PFSK-1 (cell line): ENCODE measurements around the gene MYLIP.

Experiments used
- FOXP2 ChIP-seq: optimal IDR thresholded peaks from 2 replicates; pipeline ENCODE3; 2011; ENCODE audit warnings: borderline replicate concordance, control low read depth, inconsistent platforms; ENCODE audit not compliant: insufficient read depth; ENCODE audit errors: extremely low read length, extremely low read depth
- POLR2AphosphoS5 ChIP-seq: IDR thresholded peaks from 2 replicates; pipeline ENCODE4 v1.6.1; 2012; ENCODE audit warnings: low read depth, mild to moderate bottlenecking, control low read depth, low read length, moderate library complexity
- REST ChIP-seq, 2 experiments: IDR thresholded peaks; 2 replicates each; pipeline versions ENCODE4 v1.6.1 to v1.8.0; 2011 to 2012; ENCODE audit warnings: low read depth in 2 of 2, low read length in 2 of 2, control low read depth in 1 of 2, inconsistent platforms in 1 of 2, mild to moderate bottlenecking in 1 of 2, moderate library complexity in 1 of 2; ENCODE audit not compliant: insufficient read depth in 1 of 2
- SIN3A ChIP-seq: IDR thresholded peaks from 2 replicates; pipeline ENCODE4 v1.6.1; 2012; ENCODE audit warnings: mild to moderate bottlenecking, low read length, moderate library complexity, borderline replicate concordance; ENCODE audit not compliant: insufficient read depth
- TAF1 ChIP-seq: IDR thresholded peaks from 2 replicates; pipeline ENCODE4 v1.6.1; 2012; ENCODE audit warnings: low read length, control low read depth, borderline replicate concordance; ENCODE audit not compliant: insufficient read depth

The MYLIP gene

DNA sequence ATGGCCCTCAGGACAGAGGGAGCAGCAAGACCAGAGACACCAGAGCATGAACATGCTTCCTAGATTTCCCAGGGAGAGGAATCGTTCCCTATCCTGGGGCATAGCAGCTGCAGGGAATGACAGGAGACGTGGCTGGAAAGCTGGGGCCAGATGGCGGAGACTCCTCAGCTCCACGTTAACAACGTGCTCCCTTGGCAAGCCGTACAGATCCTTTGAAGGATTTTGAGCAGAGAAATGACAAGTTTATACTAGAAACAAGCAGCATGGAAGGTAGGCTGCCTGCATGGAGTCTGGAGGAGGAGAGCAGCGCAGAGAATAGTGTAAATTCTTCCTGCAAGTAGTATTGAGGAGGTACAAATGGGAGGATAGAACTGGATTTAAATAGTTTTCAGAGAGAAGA, 11.7 kb downstream of the MYLIP start:
- no peak for TF ChIP-seq REST (IDR thresholded peaks at IDR 0.05; ENCODE audit: insufficient read depth in 1 of 2, low read depth in 2 of 2, low read length in 2 of 2)
- no peak for TF ChIP-seq TAF1
- no peak for TF ChIP-seq POLR2AphosphoS5
- TF ChIP-seq FOXP2 = no peak
- no peak for TF ChIP-seq SIN3A

DNA sequence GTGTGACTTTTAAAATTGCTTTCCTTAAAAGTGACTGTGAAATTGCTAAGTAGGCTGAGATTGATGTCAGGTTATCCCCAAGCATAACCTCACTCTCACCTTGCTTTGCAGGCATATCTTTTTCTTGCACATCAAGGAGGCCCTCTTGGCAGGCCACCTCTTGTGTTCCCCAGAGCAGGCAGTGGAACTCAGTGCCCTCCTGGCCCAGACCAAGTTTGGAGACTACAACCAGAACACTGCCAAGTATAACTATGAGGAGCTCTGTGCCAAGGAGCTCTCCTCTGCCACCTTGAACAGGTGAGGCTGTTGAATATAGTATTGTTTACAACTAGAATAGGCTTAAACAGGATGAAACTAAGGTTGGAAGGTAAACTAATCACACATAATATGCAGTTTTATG, 12.6 kb downstream of the MYLIP start:
- TF ChIP-seq FOXP2 (no peak), TAF1 (no peak), POLR2AphosphoS5 (no peak)

DNA sequence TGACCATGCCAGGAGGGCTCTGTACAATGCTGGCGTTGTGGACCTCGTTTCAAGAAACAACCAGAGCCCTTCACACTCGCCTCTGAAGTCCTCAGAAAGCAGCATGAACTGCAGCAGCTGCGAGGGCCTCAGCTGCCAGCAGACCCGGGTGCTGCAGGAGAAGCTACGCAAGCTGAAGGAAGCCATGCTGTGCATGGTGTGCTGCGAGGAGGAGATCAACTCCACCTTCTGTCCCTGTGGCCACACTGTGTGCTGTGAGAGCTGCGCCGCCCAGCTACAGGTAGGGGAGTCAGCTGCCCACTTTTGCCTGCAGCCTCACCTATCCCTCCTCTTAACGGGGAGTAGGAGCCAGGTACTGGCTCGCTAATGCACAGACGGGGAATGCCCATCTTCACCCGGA, 16.2 kb downstream of the MYLIP start:
- no peak for TF ChIP-seq TAF1
- no peak for TF ChIP-seq SIN3A
- TF ChIP-seq REST (IDR thresholded peaks at IDR 0.05; ENCODE audit: insufficient read depth in 1 of 2, low read depth in 2 of 2, low read length in 2 of 2) = no peak
- no peak for TF ChIP-seq FOXP2
- TF ChIP-seq POLR2AphosphoS5 = no peak

DNA sequence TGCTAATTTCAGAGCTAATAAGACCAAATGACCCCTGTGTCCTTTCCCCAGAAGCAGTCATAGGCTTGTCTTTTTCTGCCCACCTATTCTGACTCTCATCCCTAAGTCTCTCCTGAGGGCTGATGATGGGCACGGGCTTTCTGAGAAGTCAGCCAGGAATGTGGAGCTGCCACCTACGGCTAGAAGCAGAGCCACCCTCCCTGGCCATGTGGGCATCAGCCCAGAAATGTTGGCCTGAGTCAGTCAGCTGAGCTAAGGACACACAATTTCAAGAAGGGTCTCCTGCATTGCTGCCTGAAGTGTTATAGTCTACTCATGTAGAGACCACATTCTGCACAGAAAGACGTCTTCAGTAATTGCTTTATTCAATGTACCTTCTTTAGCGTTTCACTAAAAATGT, 17.1 kb downstream of the MYLIP start:
- no peak for TF ChIP-seq SIN3A
- TF ChIP-seq FOXP2 = no peak

DNA sequence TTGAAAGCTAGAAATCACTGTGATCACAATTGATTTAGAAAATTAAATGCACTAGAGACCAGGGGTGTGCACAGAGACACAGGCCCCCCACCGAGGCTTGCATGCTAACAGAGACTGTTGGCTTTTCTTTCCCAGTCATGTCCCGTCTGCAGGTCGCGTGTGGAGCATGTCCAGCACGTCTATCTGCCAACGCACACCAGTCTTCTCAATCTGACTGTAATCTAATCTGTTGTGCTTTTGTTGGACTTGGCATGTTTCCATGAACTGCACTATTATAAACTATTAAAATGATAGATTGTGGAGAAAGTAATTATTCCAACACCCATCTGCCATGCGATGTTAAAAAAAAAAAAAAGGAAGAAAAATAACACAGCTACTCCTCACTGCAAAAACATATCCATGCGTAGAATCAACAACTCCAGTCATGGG, 17.7 kb downstream of the MYLIP start:
- TF ChIP-seq REST (IDR thresholded peaks at IDR 0.05; ENCODE audit: insufficient read depth in 1 of 2, low read depth in 2 of 2, low read length in 2 of 2) = no peak
- no peak for TF ChIP-seq POLR2AphosphoS5
- TF ChIP-seq TAF1 = no peak
- no peak for TF ChIP-seq FOXP2
- TF ChIP-seq SIN3A = no peak

DNA sequence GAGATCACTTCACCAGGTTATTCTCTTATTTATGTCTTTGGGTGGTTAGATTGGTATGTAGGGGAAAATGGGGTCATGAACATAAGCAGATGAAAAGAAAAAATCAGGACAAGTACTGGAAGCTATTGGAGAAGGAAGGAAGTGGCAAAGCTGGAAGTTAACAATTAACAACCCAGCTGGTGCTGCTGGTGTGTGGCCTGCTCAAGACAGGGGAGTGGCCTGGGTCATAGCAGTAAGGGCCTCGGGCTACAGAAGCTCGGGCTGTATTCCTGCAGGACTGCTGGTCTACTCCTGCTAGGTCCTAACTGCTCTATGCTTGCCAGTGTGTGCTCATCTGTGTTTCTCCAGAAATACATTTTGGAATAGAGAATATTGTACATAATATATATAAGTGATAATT, 19.6 kb downstream of the MYLIP start:
- TF ChIP-seq TAF1 (no peak), POLR2AphosphoS5 (no peak), FOXP2 (no peak), SIN3A (no peak), REST (IDR thresholded peaks at IDR 0.05; ENCODE audit: insufficient read depth in 1 of 2, low read depth in 2 of 2, low read length in 2 of 2) (no peak)
